GM15510 (cell line): Measurements from ENCODE around the gene PTPN1.

ENCODE experiments used
- POLR2A ChIP-seq: IDR thresholded peaks from 3 replicates; pipeline ENCODE4 v1.6.1; 2011; ENCODE audit warnings: borderline replicate concordance; ENCODE audit not compliant: insufficient read length; ENCODE audit errors: extremely low read depth

The PTPN1 gene

GRCh38 chr20:50532221-50532620, 22.0 kb downstream of the PTPN1 start:
- TF ChIP-seq POLR2A: no peak

- no peak for TF ChIP-seq POLR2A
These were observed 22.9 kb downstream of the PTPN1 start for GRCh38 chr20:50533061-50533460.

- TF ChIP-seq POLR2A: no peak
These were observed 23.3 kb downstream of the PTPN1 start for GRCh38 chr20:50533464-50533863.

- TF ChIP-seq POLR2A: no peak
These were observed 24.4 kb downstream of the PTPN1 start for GRCh38 chr20:50534567-50534966.

GRCh38 chr20:50535162-50535561, 25.0 kb downstream of the PTPN1 start:
- TF ChIP-seq POLR2A: no peak

GRCh38 chr20:50536333-50536732, 26.1 kb downstream of the PTPN1 start:
- no peak for TF ChIP-seq POLR2A

GRCh38 chr20:50537546-50538201, 27.5 kb downstream of the PTPN1 start:
- TF ChIP-seq POLR2A: no peak

- TF ChIP-seq POLR2A: no peak
These were observed 28.1 kb downstream of the PTPN1 start for GRCh38 chr20:50538276-50538675.

- TF ChIP-seq POLR2A: no peak
These were observed 30.7 kb downstream of the PTPN1 start for GRCh38 chr20:50540620-50541605.

GRCh38 chr20:50541606-50542041, 31.4 kb downstream of the PTPN1 start:
- no peak for TF ChIP-seq POLR2A

- no peak for TF ChIP-seq POLR2A
These were observed 33.1 kb downstream of the PTPN1 start for GRCh38 chr20:50543326-50543725.

- no peak for TF ChIP-seq POLR2A
These were observed 34.9 kb downstream of the PTPN1 start for GRCh38 chr20:50545126-50545525.

GRCh38 chr20:50546729-50547314, 36.6 kb downstream of the PTPN1 start:
- no peak for TF ChIP-seq POLR2A

GRCh38 chr20:50547964-50548363, 37.8 kb downstream of the PTPN1 start:
- TF ChIP-seq POLR2A: no peak

- TF ChIP-seq POLR2A: no peak
These were observed 38.2 kb downstream of the PTPN1 start for GRCh38 chr20:50548396-50548795.
